Neural cell (in vitro differentiated cells): ENCODE results near the gene NANOS2.

Experiments
- EP300 ChIP-seq: fragments of 450-650 bp; conservative IDR thresholded peaks from 2 replicates; pipeline ENCODE4 v1.6.1; 2014; ENCODE audit warnings: antibody characterized with exemption, mild to moderate bottlenecking, moderate library complexity; ENCODE audit not compliant: poor library complexity, severe bottlenecking
- MXI1 ChIP-seq: fragments of 450-650 bp; conservative IDR thresholded peaks from 2 replicates; pipeline ENCODE4 v1.6.1; 2014; ENCODE audit warnings: antibody characterized with exemption, mild to moderate bottlenecking; ENCODE audit not compliant: poor library complexity, severe bottlenecking
- POLR2AphosphoS5 ChIP-seq: IDR thresholded peaks from 2 replicates; pipeline ENCODE4 v1.6.1; 2012
- TF ChIP-seq, protein P1 (sequence below): fragments of 450-650 bp; IDR thresholded peaks from 2 replicates; pipeline ENCODE4 v1.5.1; 2014; ENCODE audit warnings: antibody characterized with exemption, mild to moderate bottlenecking, moderate library complexity; ENCODE audit not compliant: poor library complexity, severe bottlenecking

DNA sequence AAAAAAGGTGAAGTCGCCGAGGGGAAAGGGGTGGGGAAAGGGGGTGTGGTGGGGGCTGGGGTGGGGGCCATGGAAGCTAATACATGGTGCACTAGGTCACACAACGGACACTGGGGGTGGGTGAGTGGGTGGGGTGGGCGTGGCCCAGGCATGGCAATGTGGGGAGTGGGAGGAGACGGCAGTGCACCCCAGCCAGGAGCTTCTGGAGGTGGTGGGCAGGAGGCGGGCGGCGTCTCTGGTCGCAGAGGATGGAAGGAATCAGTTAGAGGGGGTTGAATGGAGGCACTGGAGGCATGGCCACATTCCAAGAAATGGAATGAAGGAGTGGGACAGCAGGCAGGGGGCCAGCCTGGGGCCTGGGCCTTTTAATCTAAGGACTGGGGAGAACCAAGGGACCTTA lies 19.2 kb upstream of the NANOS2 start:
- TF ChIP-seq, protein P1, sequence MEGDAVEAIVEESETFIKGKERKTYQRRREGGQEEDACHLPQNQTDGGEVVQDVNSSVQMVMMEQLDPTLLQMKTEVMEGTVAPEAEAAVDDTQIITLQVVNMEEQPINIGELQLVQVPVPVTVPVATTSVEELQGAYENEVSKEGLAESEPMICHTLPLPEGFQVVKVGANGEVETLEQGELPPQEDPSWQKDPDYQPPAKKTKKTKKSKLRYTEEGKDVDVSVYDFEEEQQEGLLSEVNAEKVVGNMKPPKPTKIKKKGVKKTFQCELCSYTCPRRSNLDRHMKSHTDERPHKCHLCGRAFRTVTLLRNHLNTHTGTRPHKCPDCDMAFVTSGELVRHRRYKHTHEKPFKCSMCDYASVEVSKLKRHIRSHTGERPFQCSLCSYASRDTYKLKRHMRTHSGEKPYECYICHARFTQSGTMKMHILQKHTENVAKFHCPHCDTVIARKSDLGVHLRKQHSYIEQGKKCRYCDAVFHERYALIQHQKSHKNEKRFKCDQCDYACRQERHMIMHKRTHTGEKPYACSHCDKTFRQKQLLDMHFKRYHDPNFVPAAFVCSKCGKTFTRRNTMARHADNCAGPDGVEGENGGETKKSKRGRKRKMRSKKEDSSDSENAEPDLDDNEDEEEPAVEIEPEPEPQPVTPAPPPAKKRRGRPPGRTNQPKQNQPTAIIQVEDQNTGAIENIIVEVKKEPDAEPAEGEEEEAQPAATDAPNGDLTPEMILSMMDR, result no peak
- no peak for TF ChIP-seq MXI1
- no peak for TF ChIP-seq POLR2AphosphoS5
- TF ChIP-seq EP300, result no peak
